Prostate gland (tissue), 2 donors: ENCODE measurements around the gene ANO10. TPM values are rescaled to one million over a fixed set of nuclear protein-coding genes. Genes with fewer than 3 reads are reported as not detected.

Source experiments
- DNase-seq: peaks from one replicate; pipeline ENCODE4 v3.0.0-alpha.2; 2019; ENCODE audit warnings: low spot score
- H3K27ac ChIP-seq, 2 donors: fragments of 200-600 bp; sonication (generic); 2 replicates each; pipeline ENCODE4 v1.5.1; 2017 to 2019
- H3K27me3 ChIP-seq: fragments of 200-600 bp; sonication (generic); replicated peaks from 2 replicates; pipeline ENCODE4 v1.5.1; 2019; ENCODE audit not compliant: insufficient read depth
- H3K36me3 ChIP-seq, 2 donors: fragments of 200-600 bp; sonication (generic); 1 replicate in 1 of 2; 2 replicates in 1 of 2; pipeline versions ENCODE4 v1.5.1 to v1.8.1; 2017 to 2019
- H3K4me1 ChIP-seq: fragments of 200-600 bp; sonication (generic); replicated peaks from 2 replicates; pipeline ENCODE4 v1.5.1; 2019
- H3K4me3 ChIP-seq, 2 donors: fragments of 200-600 bp; sonication (generic); 2 replicates each; pipeline ENCODE4 v1.5.1; 2017 to 2019
- H3K9me3 ChIP-seq: fragments of 200-600 bp; sonication (generic); 2 replicates; pipeline ENCODE4 v1.5.1; 2017
- POLR2A ChIP-seq: fragments of 450-650 bp; IDR thresholded peaks from one replicate; pipeline ENCODE4 v1.6.1; 2016; ENCODE audit warnings: antibody characterized with exemption, mild to moderate bottlenecking
- POLR2AphosphoS5 ChIP-seq: sonication (generic); formaldehyde crosslinking; IDR thresholded peaks from one replicate; pipeline ENCODE4 v1.6.1; 2017; ENCODE audit warnings: antibody characterized with exemption
- WGBS: methylation state at CpG from one replicate; pipeline ENCODE4 v1.1.5; 2018; 5-methylcytosine and 5-hydroxymethylcytosine counted together
- intact Hi-C: fragments of 100-400 bp; cut with DNase I; formaldehyde crosslinking; loops from one replicate; pipeline ENCODE4 v1.14.2; 2022
- total RNA-seq, 2 donors: library from RNA; depleted of rRNA; stranded (reverse); fragments of >200 nt; gene quantifications; one replicate each; pipeline ENCODE4 v1.1.0, GENCODE V29; 2016
- TF ChIP-seq, protein P1 (sequence below), 4 experiments: fragments of 200-600 bp in 2 of 4; fragments of 450-650 bp in 2 of 4; sonication (generic) in 2 of 4; IDR thresholded peaks; 1 replicate in 3 of 4; 2 replicates in 1 of 4; pipeline ENCODE4 v1.5.1; 2016 to 2019; ENCODE audit warnings: antibody characterized with exemption in 4 of 4, mild to moderate bottlenecking in 2 of 4, moderate library complexity in 2 of 4

Gene ANO10
- total RNA-seq, 2 donors from 2014 or later = 12.4 to 17.7 TPM

GRCh38 chr3:43620831-43621655 lies 768 bp downstream of the ANO10 start:
- peak overlapping the region; percentile 86 to 96 for H3K4me3 ChIP-seq
- no peaks in the 10 kb centered on the region for H3K27me3 ChIP-seq
- 12% methylated on average over 24 of the region's 24 CpGs for WGBS
- H3K27ac ChIP-seq = peak overlapping the region; percentile 85 to 90
- intact Hi-C loops = loop anchor here (5.0 kb wide), 2 partner anchors 71 to 146 kb away; partner anchors contain the start of gene ABHD5
- DNase-seq = peak; percentile 40
- no peaks in the 10 kb centered on the region for H3K36me3 ChIP-seq
- H3K9me3 ChIP-seq = no peaks in the 10 kb centered on the region
- TF ChIP-seq POLR2A (no peak), POLR2AphosphoS5 (no peak)
- TF ChIP-seq, protein P1, sequence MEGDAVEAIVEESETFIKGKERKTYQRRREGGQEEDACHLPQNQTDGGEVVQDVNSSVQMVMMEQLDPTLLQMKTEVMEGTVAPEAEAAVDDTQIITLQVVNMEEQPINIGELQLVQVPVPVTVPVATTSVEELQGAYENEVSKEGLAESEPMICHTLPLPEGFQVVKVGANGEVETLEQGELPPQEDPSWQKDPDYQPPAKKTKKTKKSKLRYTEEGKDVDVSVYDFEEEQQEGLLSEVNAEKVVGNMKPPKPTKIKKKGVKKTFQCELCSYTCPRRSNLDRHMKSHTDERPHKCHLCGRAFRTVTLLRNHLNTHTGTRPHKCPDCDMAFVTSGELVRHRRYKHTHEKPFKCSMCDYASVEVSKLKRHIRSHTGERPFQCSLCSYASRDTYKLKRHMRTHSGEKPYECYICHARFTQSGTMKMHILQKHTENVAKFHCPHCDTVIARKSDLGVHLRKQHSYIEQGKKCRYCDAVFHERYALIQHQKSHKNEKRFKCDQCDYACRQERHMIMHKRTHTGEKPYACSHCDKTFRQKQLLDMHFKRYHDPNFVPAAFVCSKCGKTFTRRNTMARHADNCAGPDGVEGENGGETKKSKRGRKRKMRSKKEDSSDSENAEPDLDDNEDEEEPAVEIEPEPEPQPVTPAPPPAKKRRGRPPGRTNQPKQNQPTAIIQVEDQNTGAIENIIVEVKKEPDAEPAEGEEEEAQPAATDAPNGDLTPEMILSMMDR (IDR thresholded peaks at IDR 0.05) = no peak
- no peaks in the 10 kb centered on the region for H3K4me1 ChIP-seq

DNA sequence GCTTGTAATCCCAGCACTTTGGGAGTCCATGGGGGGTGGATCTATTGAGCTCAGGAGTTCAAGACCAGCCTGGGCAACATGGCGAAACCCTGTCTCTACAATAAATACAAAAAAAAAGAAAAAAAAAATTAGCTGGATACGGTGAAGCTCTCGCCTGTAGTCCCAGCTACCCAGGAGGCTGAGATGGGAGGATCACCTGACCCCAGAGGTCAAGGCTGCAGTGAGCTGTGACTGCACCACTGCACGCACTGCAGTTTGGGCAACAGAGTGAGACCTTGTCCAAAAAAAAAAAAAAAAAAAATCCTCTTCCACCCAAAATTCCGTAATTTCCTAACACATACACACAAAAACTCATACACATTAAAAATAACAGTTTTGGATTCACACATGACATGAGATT lies 2.2 kb downstream of the ANO10 start:
- H3K4me1 ChIP-seq = no peaks in the 10 kb centered on the region
- TF ChIP-seq POLR2AphosphoS5 (no peak), POLR2A (no peak)
- TF ChIP-seq, protein P1 (IDR thresholded peaks at IDR 0.05) = no peak
- no peaks in the 10 kb centered on the region for H3K9me3 ChIP-seq
- H3K4me3 ChIP-seq = no peak overlapping the region
- 95% methylated on average over 5 of the region's 5 CpGs for WGBS
- no peak for DNase-seq
- no peak overlapping the region for H3K27ac ChIP-seq
- no peaks in the 10 kb centered on the region for H3K27me3 ChIP-seq
- intact Hi-C loops = no loop called here
- no peaks in the 10 kb centered on the region for H3K36me3 ChIP-seq

DNA sequence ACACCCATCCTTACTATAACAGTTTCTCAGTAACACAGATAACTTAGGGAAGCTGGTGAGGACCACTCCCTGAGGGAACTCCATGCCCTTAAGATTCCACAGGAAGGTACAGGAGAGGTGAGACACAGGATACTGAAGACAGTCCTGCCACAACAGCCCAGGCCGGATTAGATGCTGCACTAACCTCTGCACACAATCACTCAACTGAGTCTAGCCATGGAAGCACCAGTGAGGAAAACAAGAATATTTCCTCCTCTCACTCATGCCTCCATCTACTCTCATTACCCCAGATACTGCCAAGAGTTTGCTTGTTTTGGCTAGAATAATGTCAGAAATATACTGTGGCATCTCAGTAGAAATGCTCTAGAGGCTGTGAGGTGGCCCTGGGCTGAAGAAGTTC lies 3.7 kb downstream of the ANO10 start:
- no peaks in the 10 kb centered on the region for H3K36me3 ChIP-seq
- DNase-seq = no peak
- H3K4me3 ChIP-seq = no peak overlapping the region
- H3K27ac ChIP-seq = no peak overlapping the region
- H3K27me3 ChIP-seq = no peaks in the 10 kb centered on the region
- WGBS = 79% methylated on average over 1 of the region's 1 CpG
- H3K4me1 ChIP-seq = no peaks in the 10 kb centered on the region
- no peaks in the 10 kb centered on the region for H3K9me3 ChIP-seq
- intact Hi-C loops = no loop called here
- TF ChIP-seq POLR2A (no peak), POLR2AphosphoS5 (no peak)
- TF ChIP-seq, protein P1 (IDR thresholded peaks at IDR 0.05) = no peak

DNA sequence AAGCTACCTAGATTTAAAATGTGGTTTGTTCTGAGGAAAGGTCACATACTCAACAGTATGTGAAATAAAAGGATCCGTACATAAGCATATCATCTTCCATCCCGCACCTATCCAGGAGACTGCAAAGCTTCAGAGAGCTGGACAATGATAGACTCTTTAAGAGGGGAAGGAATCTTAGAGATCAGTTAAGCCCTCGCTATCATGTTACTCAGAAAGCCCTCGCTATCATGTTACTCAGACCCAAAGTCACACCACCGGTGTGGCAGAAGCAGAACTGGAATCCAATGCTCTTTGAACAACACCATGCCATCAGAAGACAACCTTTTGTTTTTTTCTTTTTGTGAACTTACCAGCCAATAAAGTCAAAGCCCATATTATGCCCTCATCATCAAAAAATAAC lies 5.8 kb downstream of the ANO10 start:
- WGBS = 84% methylated on average over 5 of the region's 5 CpGs
- no peaks in the 10 kb centered on the region for H3K36me3 ChIP-seq
- TF ChIP-seq, protein P1 (IDR thresholded peaks at IDR 0.05) = no peak
- TF ChIP-seq POLR2A (no peak), POLR2AphosphoS5 (no peak)
- no peak for DNase-seq
- intact Hi-C loops = no loop called here
- no peak overlapping the region for H3K27ac ChIP-seq
- H3K27me3 ChIP-seq = no peaks in the 10 kb centered on the region
- no peak overlapping the region for H3K4me3 ChIP-seq
- H3K4me1 ChIP-seq = no peaks in the 10 kb centered on the region
- H3K9me3 ChIP-seq = no peaks in the 10 kb centered on the region

GRCh38 chr3:43615133-43615532 lies 6.7 kb downstream of the ANO10 start:
- DNase-seq = no peak
- Histone ChIP-seq H3K36me3 (no peaks in the 10 kb centered on the region), H3K27me3 (no peaks in the 10 kb centered on the region), H3K9me3 (no peaks in the 10 kb centered on the region), H3K27ac (no peak overlapping the region), H3K4me1 (no peaks in the 10 kb centered on the region), H3K4me3 (no peak overlapping the region)
- 100% methylated on average over 1 of the region's 1 CpG for WGBS
- intact Hi-C loops = no loop called here
- TF ChIP-seq POLR2AphosphoS5 (no peak), POLR2A (no peak)
- TF ChIP-seq, protein P1 (IDR thresholded peaks at IDR 0.05) = no peak
